Hematopoietic multipotent progenitor cell treated with erythropoietin and hydrocortisone succinate and interleukin-3 and kit ligand, for 6 days (in vitro differentiated cells): ENCODE measurements around the gene ZNF83.
"Not testable (repeated sequence)": the region's sequence is repeated elsewhere in the genome, so short reads cannot be mapped to it uniquely, and the experiment has no call there.

Experiments used
- DNase-seq: peaks from one replicate; pipeline ENCODE4 v3.0.0-alpha.2; 2015

ZNF83 gene

GRCh38 chr19:52637718-52638585 lies at the start of gene ZNF83:
TSS of gene ZNF83 (minus strand) at chr19:52638355.
- peak; percentile 99 for DNase-seq

GRCh38 chr19:52687684-52688083 lies 49.5 kb upstream of the ZNF83 start:
- DNase-seq, result no peak

GRCh38 chr19:52685811-52686210 lies 47.7 kb upstream of the ZNF83 start:
- DNase-seq, result no peak

DNA sequence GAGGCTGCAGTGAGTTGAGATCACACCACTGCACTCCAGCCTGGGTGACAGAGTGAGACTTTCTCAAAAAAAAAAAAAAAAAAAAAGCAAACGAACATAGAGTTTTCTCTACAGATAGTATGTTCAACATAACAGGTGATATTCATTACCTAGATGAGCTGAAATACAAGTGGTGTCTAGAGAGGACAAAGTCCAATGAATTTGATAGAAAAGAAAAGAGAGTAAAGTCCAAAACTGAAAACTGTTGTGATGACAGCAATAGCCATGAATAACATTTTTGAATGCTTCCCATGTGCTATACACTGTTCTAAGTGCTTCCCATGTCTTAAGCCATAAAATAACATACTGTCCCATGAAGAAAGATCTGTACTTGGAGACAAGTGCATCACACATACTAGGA lies 43.1 kb upstream of the ZNF83 start:
- DNase-seq, result not testable (repeated sequence)

- DNase-seq, result peak; percentile 18
Observed at GRCh38 chr19:52679598-52679997, 41.4 kb upstream of the ZNF83 start.

- not testable (repeated sequence) for DNase-seq
Observed at GRCh38 chr19:52675239-52675638, 37.1 kb upstream of the ZNF83 start.

DNA sequence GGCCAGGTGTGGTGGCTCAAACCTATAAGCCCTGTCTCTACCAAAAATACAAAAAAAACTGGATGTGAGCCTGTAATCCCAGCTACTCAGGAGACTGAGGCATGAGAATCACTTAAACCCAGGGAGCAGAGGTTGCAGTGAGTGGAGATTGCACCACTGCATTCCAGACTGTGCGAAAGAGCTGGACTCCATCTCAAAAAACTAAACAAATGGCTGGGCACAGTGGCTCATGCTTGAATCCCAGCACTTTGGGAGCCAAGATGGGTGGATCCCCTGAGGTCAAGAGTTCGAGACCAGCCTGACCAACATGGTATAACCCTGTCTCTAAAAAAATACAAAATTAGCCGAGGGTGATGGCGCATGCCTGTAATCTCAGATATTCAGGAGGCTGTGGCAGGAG lies 34.9 kb upstream of the ZNF83 start:
- DNase-seq, result no peak

DNA sequence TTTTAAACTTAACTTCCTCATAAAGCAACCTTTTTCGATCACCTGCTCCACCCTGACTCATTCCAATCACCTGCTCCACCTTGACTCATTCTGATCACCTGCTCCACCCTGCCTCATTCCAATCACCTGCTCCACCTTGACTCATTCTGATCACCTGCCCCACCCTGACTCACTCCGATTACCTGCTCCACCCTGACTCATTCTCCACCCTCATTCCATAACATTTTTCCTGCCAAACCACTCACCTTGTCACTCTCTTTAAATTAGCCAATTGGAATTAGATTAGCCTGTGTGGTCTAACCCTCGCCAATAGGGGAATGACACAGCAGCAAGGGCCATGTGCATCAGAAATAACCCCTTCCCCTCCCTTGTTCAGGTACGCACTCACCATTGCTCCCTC lies 31.9 kb upstream of the ZNF83 start:
- DNase-seq, result no peak

DNA sequence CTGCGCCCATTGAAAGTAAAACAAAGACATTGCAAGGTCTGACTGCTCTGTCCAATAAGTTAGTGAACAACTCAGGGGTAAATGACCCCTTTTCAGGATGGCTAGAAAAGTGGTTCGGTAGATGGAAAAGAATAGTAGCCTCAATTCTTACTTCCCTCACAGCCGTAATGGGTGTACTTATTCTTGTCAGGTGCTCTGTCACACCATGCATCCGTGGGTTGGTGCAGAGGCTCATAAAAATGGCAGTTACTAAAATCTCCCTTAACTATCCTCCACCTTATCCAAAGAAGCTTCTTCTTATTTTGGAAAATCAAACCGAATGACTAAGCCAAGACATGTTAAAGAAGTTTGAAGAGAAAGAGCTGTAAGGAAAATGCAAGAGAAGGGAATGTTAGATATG lies 31.4 kb upstream of the ZNF83 start:
- no peak for DNase-seq

- DNase-seq, result no peak
Observed at GRCh38 chr19:52667972-52668371, 29.8 kb upstream of the ZNF83 start.

DNA sequence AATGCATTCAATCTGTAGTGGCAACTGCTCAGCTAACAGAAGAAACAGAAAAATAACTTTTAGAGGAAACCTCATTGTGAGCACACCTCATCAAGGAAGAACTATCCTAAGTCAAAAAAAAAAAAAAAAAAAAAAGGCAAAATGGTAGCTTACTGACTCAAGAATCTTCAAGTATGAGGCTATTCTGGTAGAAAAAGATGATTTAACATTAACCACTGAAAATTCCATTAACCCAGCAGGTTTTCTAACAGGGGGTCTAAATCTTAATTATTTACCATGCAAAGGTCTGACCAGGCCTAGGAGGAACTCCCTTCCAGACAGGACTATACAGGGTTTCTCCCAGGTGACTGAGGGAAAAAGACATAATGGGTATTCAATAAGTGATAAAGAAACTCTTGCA lies 28.4 kb upstream of the ZNF83 start:
- DNase-seq, result no peak

- DNase-seq, result no peak
Observed at GRCh38 chr19:52665529-52665928, 27.4 kb upstream of the ZNF83 start.

DNA sequence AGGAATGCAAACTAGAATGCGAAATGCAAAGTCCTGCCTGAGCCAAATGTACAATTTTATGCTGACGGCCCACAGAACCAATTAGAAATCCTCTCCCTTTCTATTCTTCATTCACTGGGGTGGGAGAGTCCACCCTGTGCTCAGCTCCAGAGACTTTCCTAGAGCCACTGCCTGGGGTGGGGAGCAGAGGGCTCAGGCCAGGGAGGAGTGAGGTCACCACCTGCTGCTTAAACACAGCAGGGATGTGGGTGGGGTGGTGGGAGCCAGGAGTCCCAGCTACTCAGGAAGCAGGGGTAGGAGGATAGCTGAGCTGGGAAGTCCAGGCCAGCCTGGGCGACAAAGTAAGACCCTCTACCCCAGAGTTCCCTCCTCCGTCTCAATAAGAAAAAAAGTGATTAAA lies 26.9 kb upstream of the ZNF83 start:
- DNase-seq, result no peak

- DNase-seq, result peak; percentile 49
Observed at GRCh38 chr19:52664461-52664860, 26.3 kb upstream of the ZNF83 start.

DNA sequence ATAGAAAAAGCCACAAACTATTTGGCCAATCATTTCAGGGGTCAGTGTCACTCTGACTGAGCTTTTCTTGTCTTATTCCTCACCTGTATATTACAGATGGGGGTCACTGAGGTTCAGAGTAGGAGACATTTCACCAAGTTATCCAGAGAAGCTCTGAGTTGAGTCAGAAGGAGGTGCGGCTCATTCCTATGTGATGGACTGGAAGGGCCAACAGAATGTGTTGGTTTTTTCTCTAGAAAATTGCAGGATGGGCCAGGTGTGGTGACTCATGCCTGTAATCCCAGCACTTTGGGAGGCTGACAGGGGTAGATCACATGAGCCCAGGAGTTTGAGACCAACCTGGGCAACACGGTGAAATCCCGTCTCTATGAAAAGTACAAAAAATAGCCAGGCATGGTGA lies 24.5 kb upstream of the ZNF83 start:
- DNase-seq, result no peak

DNA sequence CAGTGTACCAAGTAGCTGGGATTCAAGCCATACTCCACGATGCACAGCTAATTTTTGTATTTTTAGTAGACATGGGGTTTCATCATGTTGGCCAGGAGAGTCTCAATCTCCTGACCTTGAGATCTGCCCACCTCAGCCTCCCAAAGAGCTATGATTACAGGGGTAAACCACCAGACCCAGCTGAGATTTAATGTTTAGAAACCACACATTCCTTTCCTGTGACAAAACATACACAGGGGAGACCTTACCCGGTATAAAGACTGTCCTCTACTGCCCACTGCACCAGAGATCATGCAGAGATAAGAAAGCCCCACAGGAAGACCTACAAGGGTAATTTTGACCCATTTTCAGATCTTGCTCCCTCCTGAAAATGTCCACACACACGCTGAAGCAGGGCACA lies 22.8 kb upstream of the ZNF83 start:
- no peak for DNase-seq

GRCh38 chr19:52659013-52659412 lies 20.9 kb upstream of the ZNF83 start:
- no peak for DNase-seq

DNA sequence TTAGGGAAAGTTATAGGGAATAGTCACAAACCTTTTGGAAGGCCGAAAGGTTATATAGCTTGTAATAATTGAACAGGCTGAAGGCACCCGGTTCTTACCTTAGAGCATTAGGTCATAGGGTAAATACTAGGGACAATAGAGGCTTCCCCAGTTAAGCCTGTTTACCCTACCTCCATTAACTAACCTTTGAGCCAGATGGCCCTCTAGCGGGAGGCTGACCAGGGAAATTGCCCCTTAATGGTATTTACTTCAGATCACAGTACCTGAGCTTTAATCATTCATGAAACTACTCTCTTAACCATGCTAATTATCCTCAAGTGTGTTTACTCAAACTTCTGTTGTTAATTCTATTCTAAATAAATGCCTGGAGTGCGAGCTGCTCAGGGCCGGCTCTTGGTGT lies 20.4 kb upstream of the ZNF83 start:
- DNase-seq, result no peak

GRCh38 chr19:52653161-52653560 lies 15.0 kb upstream of the ZNF83 start:
- DNase-seq, result no peak

DNA sequence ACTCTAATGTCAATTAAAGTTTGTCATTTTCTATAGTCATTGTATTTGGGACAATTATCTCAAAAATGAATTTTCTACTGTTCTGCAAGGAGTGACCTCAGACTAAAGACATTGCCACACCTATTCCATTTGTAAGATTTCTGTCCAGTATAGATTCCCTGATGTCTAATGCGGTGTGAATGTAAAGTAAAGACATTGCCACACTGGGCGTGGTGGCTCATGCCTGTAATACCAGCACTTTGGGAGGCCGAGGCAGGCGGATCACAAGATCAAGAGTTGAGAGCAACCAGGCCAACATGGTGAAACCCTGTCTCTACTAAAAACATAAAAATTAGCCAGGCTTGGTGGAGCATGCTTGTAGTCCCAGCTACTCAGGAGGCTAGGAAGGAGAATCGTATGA lies 13.8 kb upstream of the ZNF83 start:
- DNase-seq, result no peak

- no peak for DNase-seq
Observed at GRCh38 chr19:52648336-52649016, 10.3 kb upstream of the ZNF83 start.

DNA sequence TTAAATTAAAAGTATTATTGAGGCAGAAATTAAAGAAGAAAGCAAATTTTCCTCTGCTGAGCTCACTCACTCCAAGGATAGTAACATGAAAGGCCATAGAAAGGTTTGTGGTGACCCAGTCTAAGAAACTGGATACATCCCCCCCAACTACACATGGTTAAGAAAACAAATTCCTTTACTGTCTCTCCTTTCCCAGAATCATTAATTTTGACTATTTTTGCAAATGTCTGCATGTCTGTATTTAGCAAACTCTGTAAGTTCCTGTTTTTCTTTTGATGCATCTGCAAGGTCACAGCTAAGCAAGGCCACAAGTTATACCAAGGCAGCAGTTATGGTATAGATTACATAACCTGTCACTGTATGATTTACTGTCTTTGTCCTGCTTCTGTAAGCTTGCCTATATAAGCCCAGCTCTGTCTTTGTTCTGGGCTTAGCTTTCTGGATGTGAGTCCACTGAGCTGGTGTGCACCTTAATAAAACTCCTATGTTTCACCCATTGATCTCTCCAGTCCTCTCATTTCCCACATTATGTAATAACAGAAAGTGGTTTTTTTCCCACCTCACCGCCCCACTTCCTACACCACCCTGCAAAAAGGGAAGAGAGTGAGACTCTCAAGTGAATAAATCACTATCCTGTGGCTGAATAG lies 8.5 kb upstream of the ZNF83 start:
- DNase-seq, result peak; percentile 66

DNA sequence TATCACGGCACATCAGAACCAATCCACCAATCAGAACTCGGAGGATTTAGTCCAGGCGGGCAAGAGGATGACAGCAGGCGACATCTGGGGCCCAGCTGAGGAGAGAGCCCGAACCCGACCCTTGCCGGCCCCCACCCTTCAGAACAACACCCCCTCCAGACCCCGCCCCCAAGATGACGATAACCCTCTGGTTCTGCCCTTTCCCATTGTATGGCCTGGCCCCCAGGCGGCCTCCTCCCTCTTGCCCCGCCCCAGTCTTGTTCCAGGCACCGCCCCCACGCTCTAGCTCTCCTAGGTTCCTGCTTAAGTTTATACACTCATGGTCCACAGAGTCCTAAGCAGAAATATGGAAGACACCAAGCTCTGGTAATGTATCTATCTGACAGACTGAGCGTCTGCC lies 2.8 kb upstream of the ZNF83 start:
- peak; percentile 25 for DNase-seq

DNA sequence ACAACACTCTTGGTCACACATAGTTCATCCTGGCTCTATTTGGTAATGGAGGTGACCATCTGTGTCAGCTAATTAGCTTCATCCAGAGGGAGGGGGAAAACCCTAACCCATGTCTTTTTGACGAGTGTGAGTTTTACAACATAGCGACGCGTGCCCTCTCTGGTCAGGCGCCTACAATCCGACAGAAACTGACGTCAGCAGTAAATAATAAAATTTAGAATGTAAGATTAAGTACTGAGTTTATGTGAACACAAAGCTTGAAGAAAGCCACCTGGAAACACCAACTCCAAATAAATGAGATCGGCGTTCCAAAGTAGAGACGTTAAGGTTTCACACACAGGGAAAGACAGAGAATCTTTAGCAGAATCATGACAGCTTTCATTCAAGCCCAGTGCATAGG lies 1.8 kb upstream of the ZNF83 start:
- no peak for DNase-seq
